SK-N-MC (cell line): ENCODE results near the gene TSGA10IP.

Source experiments
- EZH2 ChIP-seq: fragments of 200-600 bp; sonication (generic); IDR thresholded peaks from one replicate; pipeline ENCODE4 v1.6.1; 2017; ENCODE audit warnings: antibody characterized with exemption
- POLR2AphosphoS5 ChIP-seq: IDR thresholded peaks from 2 replicates; pipeline ENCODE4 v1.6.1; 2012; ENCODE audit warnings: mild to moderate bottlenecking, low read depth, low read length, borderline replicate concordance

- TF ChIP-seq POLR2AphosphoS5 (no peak), EZH2 (no peak)
These were observed 32.4 kb upstream of the TSGA10IP start for GRCh38 chr11:65912845-65913244.
